Measurements from ENCODE around the gene DAAM2.

GRCh38 chr6:39824030-39824926 lies 32.1 kb downstream of the DAAM2 start:
- TF ChIP-seq, protein P1, sequence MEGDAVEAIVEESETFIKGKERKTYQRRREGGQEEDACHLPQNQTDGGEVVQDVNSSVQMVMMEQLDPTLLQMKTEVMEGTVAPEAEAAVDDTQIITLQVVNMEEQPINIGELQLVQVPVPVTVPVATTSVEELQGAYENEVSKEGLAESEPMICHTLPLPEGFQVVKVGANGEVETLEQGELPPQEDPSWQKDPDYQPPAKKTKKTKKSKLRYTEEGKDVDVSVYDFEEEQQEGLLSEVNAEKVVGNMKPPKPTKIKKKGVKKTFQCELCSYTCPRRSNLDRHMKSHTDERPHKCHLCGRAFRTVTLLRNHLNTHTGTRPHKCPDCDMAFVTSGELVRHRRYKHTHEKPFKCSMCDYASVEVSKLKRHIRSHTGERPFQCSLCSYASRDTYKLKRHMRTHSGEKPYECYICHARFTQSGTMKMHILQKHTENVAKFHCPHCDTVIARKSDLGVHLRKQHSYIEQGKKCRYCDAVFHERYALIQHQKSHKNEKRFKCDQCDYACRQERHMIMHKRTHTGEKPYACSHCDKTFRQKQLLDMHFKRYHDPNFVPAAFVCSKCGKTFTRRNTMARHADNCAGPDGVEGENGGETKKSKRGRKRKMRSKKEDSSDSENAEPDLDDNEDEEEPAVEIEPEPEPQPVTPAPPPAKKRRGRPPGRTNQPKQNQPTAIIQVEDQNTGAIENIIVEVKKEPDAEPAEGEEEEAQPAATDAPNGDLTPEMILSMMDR (conservative IDR thresholded peaks at IDR 0.05; ENCODE audit: low read length): no peak
- TF ChIP-seq EZH2phosphoT487 (IDR thresholded peaks at IDR 0.05; ENCODE audit: borderline replicate concordance): no peak

Data from Loucy (cell line).